ENCODE data around the gene RABIF. TPM values are rescaled to one million over a fixed set of nuclear protein-coding genes. Genes with fewer than 3 reads are reported as not detected.
"Not testable (repeated sequence)": the region's sequence is repeated elsewhere in the genome, so short reads cannot be mapped to it uniquely, and the experiment has no call there.

RABIF gene
- total RNA-seq = 13.1 and 15.5 TPM in 2 replicates

- Mint-ChIP-seq H3K4me3 (ENCODE audit: low read depth) (peak within 1 kb of the TSS; percentile 97), H3K9me3 (no peaks in the 10 kb centered on the region), H3K4me1 (ENCODE audit: low read depth) (peaks cover 16% of the 10 kb centered on the region), H3K27ac (peak within 1 kb of the TSS; percentile 99), H3K27me3 (ENCODE audit: low read depth) (no peaks in the 10 kb centered on the region), H3K36me3 (ENCODE audit: low read depth) (peaks cover 28% of the 10 kb centered on the region)
- peak; percentile 96 for DNase-seq (ENCODE audit: low spot score)
- intact Hi-C loops (cut with micrococcal nuclease) = loop anchor here (1.0 to 10.0 kb wide), 7 partner anchors 39 to 544 kb away; partner anchors contain the start of genes ADIPOR1, CYB5R1, KLHL12 and PCAT6
Observed at GRCh38 chr1:202888531-202889360, at the start of gene RABIF. TSS of gene RABIF (minus strand) at chr1:202889149. CDS start at chr1:202889098, 51 bp downstream.

GRCh38 chr1:202938287-202938925, 49.5 kb upstream of the RABIF start:
- intact Hi-C loops (cut with micrococcal nuclease) = no loop called here

GRCh38 chr1:202936409-202936808, 47.5 kb upstream of the RABIF start:
- DNase-seq (ENCODE audit: low spot score); H3K4me1 Mint-ChIP-seq (ENCODE audit: low read depth); H3K27ac Mint-ChIP-seq; H3K4me3 Mint-ChIP-seq (ENCODE audit: low read depth); intact Hi-C loops (cut with micrococcal nuclease); H3K9me3 Mint-ChIP-seq: not testable (repeated sequence)
- peaks cover 20% of the 10 kb centered on the region for H3K27me3 Mint-ChIP-seq (ENCODE audit: low read depth)
- H3K36me3 Mint-ChIP-seq (ENCODE audit: low read depth) = peaks cover 15% of the 10 kb centered on the region

More at GRCh38 chr1:202938287-202938925, 49.5 kb upstream of the RABIF start:
- no peak overlapping the region for H3K27ac Mint-ChIP-seq
- no peaks in the 10 kb centered on the region for H3K9me3 Mint-ChIP-seq
- no peak overlapping the region for H3K4me3 Mint-ChIP-seq (ENCODE audit: low read depth)
- H3K36me3 Mint-ChIP-seq (ENCODE audit: low read depth) = peaks cover 30% of the 10 kb centered on the region
- no peak for DNase-seq (ENCODE audit: low spot score)
- H3K27me3 Mint-ChIP-seq (ENCODE audit: low read depth) = peaks cover 13% of the 10 kb centered on the region
- peaks cover 3% of the 10 kb centered on the region for H3K4me1 Mint-ChIP-seq (ENCODE audit: low read depth)

- Mint-ChIP-seq H3K4me3 (ENCODE audit: low read depth) (no peak overlapping the region), H3K9me3 (no peaks in the 10 kb centered on the region), H3K4me1 (ENCODE audit: low read depth) (peaks cover 3% of the 10 kb centered on the region), H3K36me3 (ENCODE audit: low read depth) (peaks cover 9% of the 10 kb centered on the region), H3K27me3 (ENCODE audit: low read depth) (peaks cover 20% of the 10 kb centered on the region), H3K27ac (no peak overlapping the region)
- intact Hi-C loops (cut with micrococcal nuclease) = no loop called here
- DNase-seq (ENCODE audit: low spot score) = no peak
Observed at GRCh38 chr1:202935844-202936243, 46.9 kb upstream of the RABIF start.

GRCh38 chr1:202934755-202935154, 45.8 kb upstream of the RABIF start:
- intact Hi-C loops (cut with micrococcal nuclease) = no loop called here
- no peak overlapping the region for H3K27ac Mint-ChIP-seq
- DNase-seq (ENCODE audit: low spot score) = no peak
- H3K36me3 Mint-ChIP-seq (ENCODE audit: low read depth) = peaks cover 5% of the 10 kb centered on the region
- peaks cover 23% of the 10 kb centered on the region for H3K27me3 Mint-ChIP-seq (ENCODE audit: low read depth)
- H3K4me3 Mint-ChIP-seq (ENCODE audit: low read depth) = no peak overlapping the region
- H3K4me1 Mint-ChIP-seq (ENCODE audit: low read depth) = peaks cover 3% of the 10 kb centered on the region
- no peaks in the 10 kb centered on the region for H3K9me3 Mint-ChIP-seq

GRCh38 chr1:202932476-202932875, 43.5 kb upstream of the RABIF start:
- no peak overlapping the region for H3K27ac Mint-ChIP-seq
- intact Hi-C loops (cut with micrococcal nuclease) = no loop called here
- peaks cover 23% of the 10 kb centered on the region for H3K27me3 Mint-ChIP-seq (ENCODE audit: low read depth)
- DNase-seq (ENCODE audit: low spot score) = no peak
- H3K9me3 Mint-ChIP-seq = no peaks in the 10 kb centered on the region
- H3K4me3 Mint-ChIP-seq (ENCODE audit: low read depth) = no peak overlapping the region
- no peaks in the 10 kb centered on the region for H3K36me3 Mint-ChIP-seq (ENCODE audit: low read depth)
- peaks cover 6% of the 10 kb centered on the region for H3K4me1 Mint-ChIP-seq (ENCODE audit: low read depth)

- DNase-seq (ENCODE audit: low spot score) = peak; percentile 93
- H3K27ac Mint-ChIP-seq = peak within 1 kb of the TSS; percentile 80
- intact Hi-C loops (cut with micrococcal nuclease) = loop anchor here (1.0 to 2.0 kb wide), 5 partner anchors 32 to 80 kb away; partner anchors contain the start of genes ADIPOR1, RABIF and TMEM183A
- H3K4me3 Mint-ChIP-seq (ENCODE audit: low read depth) = peak within 1 kb of the TSS; percentile 85
- peaks cover 26% of the 10 kb centered on the region for H3K4me1 Mint-ChIP-seq (ENCODE audit: low read depth)
- peaks cover 18% of the 10 kb centered on the region for H3K36me3 Mint-ChIP-seq (ENCODE audit: low read depth)
- peaks cover 3% of the 10 kb centered on the region for H3K27me3 Mint-ChIP-seq (ENCODE audit: low read depth)
- no peaks in the 10 kb centered on the region for H3K9me3 Mint-ChIP-seq
Observed at GRCh38 chr1:202926581-202927491, 37.9 kb upstream of the RABIF start, which contains the start of gene KLHL12. TSS of gene KLHL12 (minus strand) at chr1:202927234. CDS start at chr1:202925162, 2,072 bp downstream.

GRCh38 chr1:202923533-202923932, 34.6 kb upstream of the RABIF start:
- DNase-seq (ENCODE audit: low spot score) = no peak
- no peak overlapping the region for H3K27ac Mint-ChIP-seq
- no peak overlapping the region for H3K4me3 Mint-ChIP-seq (ENCODE audit: low read depth)
- H3K27me3 Mint-ChIP-seq (ENCODE audit: low read depth) = no peaks in the 10 kb centered on the region
- intact Hi-C loops (cut with micrococcal nuclease) = no loop called here
- no peaks in the 10 kb centered on the region for H3K9me3 Mint-ChIP-seq
- peaks cover 24% of the 10 kb centered on the region for H3K4me1 Mint-ChIP-seq (ENCODE audit: low read depth)
- H3K36me3 Mint-ChIP-seq (ENCODE audit: low read depth) = peaks cover 28% of the 10 kb centered on the region

GRCh38 chr1:202919615-202920014, 30.7 kb upstream of the RABIF start:
- Mint-ChIP-seq H3K4me1 (ENCODE audit: low read depth) (peaks cover 11% of the 10 kb centered on the region), H3K27me3 (ENCODE audit: low read depth) (no peaks in the 10 kb centered on the region), H3K36me3 (ENCODE audit: low read depth) (peaks cover 53% of the 10 kb centered on the region), H3K4me3 (ENCODE audit: low read depth) (no peak overlapping the region), H3K27ac (no peak overlapping the region), H3K9me3 (no peaks in the 10 kb centered on the region)
- intact Hi-C loops (cut with micrococcal nuclease) = no loop called here
- DNase-seq (ENCODE audit: low spot score) = no peak

- intact Hi-C loops (cut with micrococcal nuclease) = no loop called here
- peaks cover 75% of the 10 kb centered on the region for H3K36me3 Mint-ChIP-seq (ENCODE audit: low read depth)
- no peaks in the 10 kb centered on the region for H3K27me3 Mint-ChIP-seq (ENCODE audit: low read depth)
- H3K27ac Mint-ChIP-seq = no peak overlapping the region
- peaks cover 8% of the 10 kb centered on the region for H3K4me1 Mint-ChIP-seq (ENCODE audit: low read depth)
- DNase-seq (ENCODE audit: low spot score) = no peak
- no peak overlapping the region for H3K4me3 Mint-ChIP-seq (ENCODE audit: low read depth)
- H3K9me3 Mint-ChIP-seq = no peaks in the 10 kb centered on the region
Observed at GRCh38 chr1:202915146-202915545, 26.2 kb upstream of the RABIF start.

GRCh38 chr1:202912476-202912875, 23.5 kb upstream of the RABIF start:
- intact Hi-C loops (cut with micrococcal nuclease); H3K27me3 Mint-ChIP-seq (ENCODE audit: low read depth); DNase-seq (ENCODE audit: low spot score); H3K4me3 Mint-ChIP-seq (ENCODE audit: low read depth); H3K9me3 Mint-ChIP-seq; H3K4me1 Mint-ChIP-seq (ENCODE audit: low read depth); H3K27ac Mint-ChIP-seq: not testable (repeated sequence)
- peaks cover 68% of the 10 kb centered on the region for H3K36me3 Mint-ChIP-seq (ENCODE audit: low read depth)

- Mint-ChIP-seq H3K9me3 (no peaks in the 10 kb centered on the region), H3K27me3 (ENCODE audit: low read depth) (no peaks in the 10 kb centered on the region), H3K4me3 (ENCODE audit: low read depth) (no peak overlapping the region), H3K4me1 (ENCODE audit: low read depth) (peaks cover 9% of the 10 kb centered on the region), H3K36me3 (ENCODE audit: low read depth) (peaks cover 61% of the 10 kb centered on the region), H3K27ac (no peak overlapping the region)
- intact Hi-C loops (cut with micrococcal nuclease) = no loop called here
- DNase-seq (ENCODE audit: low spot score) = no peak
Observed at GRCh38 chr1:202909494-202909893, 20.5 kb upstream of the RABIF start.

Measured in activated T-helper 2 cell treated with anti-CD3 and anti-CD28 coated beads, Interferon-gamma antibody, Interleukin-2, Interleukin-4, amounts not matched to agents 10 μg/mL and 5 μg/mL and 100 μg/mL, durations not matched to agents 14 hours and 24 hours and 36 hours (primary cell).